Fibroblast of pulmonary artery (primary cell): ENCODE results near the gene FAM209B.

Source experiments
- DNase-seq: peaks from one replicate; pipeline ENCODE4 v3.0.0-alpha.2; 2010; ENCODE audit warnings: low read depth
- H3K4me3 ChIP-seq: replicated peaks from 2 replicates; pipeline ENCODE4 v1.5.1; 2011; ENCODE audit warnings: low read depth, mild to moderate bottlenecking, control low read depth, low read length, moderate library complexity
- CTCF ChIP-seq: IDR thresholded peaks from 2 replicates; pipeline ENCODE4 v1.5.1; 2011; ENCODE audit warnings: mild to moderate bottlenecking, control low read depth, low read length, inconsistent platforms; ENCODE audit errors: missing control alignments

Gene FAM209B

GRCh38 chr20:56506103-56506502 lies 26.9 kb upstream of the FAM209B start:
- DNase-seq: peak; percentile 64
- no peak for TF ChIP-seq CTCF
- H3K4me3 ChIP-seq: no peak overlapping the region

- no peak for TF ChIP-seq CTCF
- H3K4me3 ChIP-seq: no peak overlapping the region
- DNase-seq: no peak
Measured at GRCh38 chr20:56511926-56512325, 21.1 kb upstream of the FAM209B start.

- H3K4me3 ChIP-seq: no peak overlapping the region
- TF ChIP-seq CTCF: no peak
- DNase-seq: no peak
Measured at GRCh38 chr20:56513161-56514150, 19.6 kb upstream of the FAM209B start.

DNA sequence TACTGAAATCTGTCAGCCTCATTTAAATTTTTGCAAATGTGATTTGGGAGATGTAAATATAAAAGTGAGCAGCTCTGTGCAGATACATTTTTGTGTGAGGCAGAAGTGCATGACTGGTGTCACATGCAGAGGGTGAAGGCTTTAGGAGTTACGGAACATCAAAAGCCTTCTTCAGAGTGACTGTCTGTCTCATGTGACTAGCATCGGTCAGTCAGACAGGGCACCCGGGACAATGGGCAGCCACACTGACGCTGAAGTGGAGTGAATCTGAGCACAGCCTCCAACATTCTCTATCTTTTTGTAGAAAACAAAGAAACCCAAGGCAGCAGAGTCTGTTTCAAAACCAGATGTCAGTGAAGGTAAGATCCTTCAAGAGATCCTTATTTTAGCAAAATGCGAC lies 16.4 kb upstream of the FAM209B start:
- no peak for DNase-seq
- no peak for TF ChIP-seq CTCF
- no peak overlapping the region for H3K4me3 ChIP-seq

DNA sequence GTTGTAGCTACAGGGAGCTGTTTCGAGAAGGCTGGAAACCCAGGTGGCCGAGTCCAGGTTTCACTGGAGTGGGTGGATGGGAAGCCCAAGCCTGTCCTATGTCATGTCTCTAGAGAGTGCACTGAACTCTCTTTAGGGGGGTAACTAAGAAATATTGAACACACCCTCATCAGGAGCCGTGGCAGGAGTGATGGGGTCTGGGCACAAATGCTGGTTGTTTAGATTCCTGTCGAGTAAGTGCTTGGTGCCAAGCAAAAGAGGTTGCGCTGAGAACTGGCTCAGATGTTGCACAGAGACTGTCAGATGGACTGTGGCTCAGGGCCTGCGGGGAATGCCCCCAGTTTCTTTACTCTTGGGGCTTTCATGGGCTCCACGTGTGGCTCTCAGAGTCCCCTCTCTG lies 15.8 kb upstream of the FAM209B start:
- DNase-seq: no peak
- TF ChIP-seq CTCF: no peak
- no peak overlapping the region for H3K4me3 ChIP-seq

DNA sequence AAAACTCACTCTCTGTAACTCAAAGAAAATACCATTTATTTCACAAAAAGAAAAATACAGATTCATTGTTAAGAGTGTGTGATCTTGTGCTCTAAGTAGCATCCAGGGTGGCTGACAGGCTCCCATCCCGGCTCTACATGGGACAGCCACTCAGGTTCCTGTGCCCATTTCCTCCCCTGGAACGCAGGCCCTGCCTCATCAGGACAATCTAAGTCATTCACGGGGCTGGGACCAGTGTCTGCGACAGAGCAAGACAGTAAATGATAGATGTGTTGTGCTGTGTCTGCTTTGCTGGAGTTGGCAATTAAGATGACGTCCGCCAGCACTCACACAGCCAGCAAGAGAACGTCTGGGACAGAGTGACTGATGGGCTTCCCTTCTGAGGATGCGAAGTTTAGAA lies 15.4 kb upstream of the FAM209B start:
- no peak overlapping the region for H3K4me3 ChIP-seq
- DNase-seq: no peak
- TF ChIP-seq CTCF: no peak

- no peak for TF ChIP-seq CTCF
- H3K4me3 ChIP-seq: no peak overlapping the region
- no peak for DNase-seq
Measured at GRCh38 chr20:56518126-56518525, 14.9 kb upstream of the FAM209B start.
